Hair follicular keratinocyte (primary cell): ENCODE data around the gene TUBG2. TPM values are rescaled to one million over a fixed set of nuclear protein-coding genes. Genes with fewer than 3 reads are reported as not detected.

Experiments used
- total RNA-seq: library from RNA; depleted of rRNA; stranded (reverse); fragments of >200 nt; gene quantifications from 2 replicates; pipeline ENCODE4 v1.2.3, GENCODE V29; 2015

The TUBG2 gene
- total RNA-seq = 10.6 and 12.9 TPM in 2 replicates

DNA sequence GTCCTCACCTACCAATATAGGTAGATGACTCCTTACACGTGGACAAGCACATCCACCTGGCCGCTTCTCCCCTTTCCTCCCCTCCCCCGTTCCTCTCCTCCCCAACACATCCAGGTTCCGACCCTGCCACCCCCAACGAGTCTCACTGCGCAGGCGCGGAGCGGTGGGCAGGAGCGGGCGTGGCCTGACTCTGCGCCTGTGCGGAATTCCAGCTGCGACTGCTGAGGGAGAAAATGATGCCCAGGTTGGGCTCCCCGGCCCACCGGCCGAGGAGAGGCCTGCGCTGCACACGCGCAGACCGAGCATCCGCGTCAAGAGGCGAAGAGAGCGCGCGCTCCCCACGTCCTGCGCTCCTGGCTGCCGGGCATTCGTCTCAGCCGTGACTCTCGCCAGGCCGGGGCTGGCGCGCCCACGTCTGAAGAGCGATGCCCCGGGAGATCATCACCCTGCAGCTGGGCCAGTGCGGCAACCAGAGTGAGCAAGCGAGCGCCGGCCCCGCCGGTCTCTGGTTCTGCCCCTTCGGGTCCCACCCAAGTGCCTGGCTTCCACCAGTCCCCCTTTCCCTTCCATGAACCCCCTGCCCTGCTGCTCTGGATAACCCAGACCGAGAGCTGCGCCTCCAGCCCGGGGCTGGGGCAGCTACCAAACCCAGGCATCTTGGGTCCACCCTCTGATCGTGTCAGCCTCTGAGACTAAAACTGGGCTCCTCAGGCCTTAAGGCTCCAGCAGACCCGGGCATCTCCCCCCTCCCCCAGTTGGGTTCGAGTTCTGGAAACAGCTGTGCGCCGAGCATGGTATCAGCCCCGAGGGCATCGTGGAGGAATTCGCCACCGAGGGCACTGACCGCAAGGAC is at the start of gene TUBG2:
TSS of gene TUBG2 (plus strand) at position 206 of the 853 bp plus-strand sequence. CDS start at position 426, 220 bp downstream.

GRCh38 chr17:42676424-42677011 is 17.4 kb downstream of the TUBG2 start, which contains the start of gene PLEKHH3:
Gene PLEKHH3 (minus strand): TSS chr17:42676994. CDS start chr17:42676563, 431 bp downstream.

DNA sequence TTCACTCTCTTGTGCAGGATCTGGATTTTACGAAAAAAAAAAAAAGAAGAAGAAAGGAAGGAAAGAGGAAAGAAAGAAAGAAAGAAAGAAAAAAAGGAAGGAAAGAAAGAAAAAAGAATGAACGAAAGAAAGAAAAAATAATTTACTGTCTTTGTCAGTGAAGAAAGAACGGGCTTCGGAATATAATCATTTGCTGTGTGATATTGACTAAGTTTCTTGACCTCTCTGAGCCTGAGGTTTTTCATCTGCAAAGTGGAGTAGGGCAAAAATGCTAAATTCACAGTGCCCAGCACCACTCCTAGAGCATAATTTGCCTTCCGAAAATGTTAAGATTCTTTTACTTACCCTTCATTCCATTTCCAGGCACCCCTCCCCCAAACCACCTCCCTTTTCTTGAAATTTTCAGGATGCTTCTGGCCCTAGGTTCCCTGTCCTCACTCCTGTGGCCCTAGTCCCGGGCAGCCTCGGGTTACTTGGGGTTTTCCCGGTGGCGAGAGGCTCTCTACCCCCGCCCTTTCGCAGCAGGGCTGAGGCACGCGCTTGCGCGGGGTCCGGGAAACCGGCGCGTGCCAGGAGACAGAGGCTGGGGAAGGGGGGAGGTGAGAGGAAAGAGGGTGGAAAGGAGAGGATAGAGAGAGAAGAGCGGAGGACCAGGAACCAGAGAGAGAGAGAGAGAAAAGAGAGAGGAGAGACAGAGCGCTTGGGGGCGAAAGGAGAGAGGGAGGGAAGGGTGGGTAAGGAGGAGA is 23.1 kb downstream of the TUBG2 start, which contains the start of gene CNTNAP1:
TSS of gene CNTNAP1 (plus strand) at position 556 of the 746 bp plus-strand sequence. CDS start 299 bp downstream, outside the sequence.

Other genes starting within 250 kb of the TUBG2 start
- gene CAVIN1, start 236.0 kb upstream of the TUBG2 start, total RNA-seq = 272 and 304 TPM in 2 replicates
- gene ATP6V0A1, start 200.4 kb upstream of the TUBG2 start, total RNA-seq = 17.5 and 28.0 TPM in 2 replicates
- 28.3 and 35.3 TPM in 2 replicates for gene NAGLU, start 123.0 kb upstream of the TUBG2 start, total RNA-seq
- 9.4 and 11.0 TPM in 2 replicates for gene HSD17B1, start 106.4 kb upstream of the TUBG2 start, total RNA-seq
- gene COASY, start 97.1 kb upstream of the TUBG2 start, total RNA-seq = 41.6 and 48.9 TPM in 2 replicates
- gene MLX, start 92.2 kb upstream of the TUBG2 start, total RNA-seq = 32.3 and 39.7 TPM in 2 replicates
- 3.7 and 14.1 TPM in 2 replicates for gene PSMC3IP, start 81.6 kb upstream of the TUBG2 start, total RNA-seq
- gene RETREG3, start 49.9 kb upstream of the TUBG2 start, total RNA-seq = 42.8 and 63.2 TPM in 2 replicates
- 81.3 and 122 TPM in 2 replicates for gene TUBG1, start 49.6 kb upstream of the TUBG2 start, total RNA-seq
- gene PLEKHH3, start 17.7 kb downstream of the TUBG2 start, total RNA-seq = 24.2 and 29.9 TPM in 2 replicates
- 0.16 TPM in 1 of 2 replicates, not detected in the other for gene CCR10, start 22.6 kb downstream of the TUBG2 start, total RNA-seq
- 3.2 and 4.6 TPM in 2 replicates for gene CNTNAP1, start 23.2 kb downstream of the TUBG2 start, total RNA-seq
- 5.0 and 12.8 TPM in 2 replicates for gene EZH1, start 85.8 kb downstream of the TUBG2 start, total RNA-seq
- gene RAMP2, start 101.9 kb downstream of the TUBG2 start, total RNA-seq = 2.3 TPM in 1 of 2 replicates, not detected in the other
- 111 and 147 TPM in 2 replicates for gene VPS25, start 114.2 kb downstream of the TUBG2 start, total RNA-seq
- gene WNK4, start 121.3 kb downstream of the TUBG2 start, total RNA-seq = 2.1 and 6.2 TPM in 2 replicates
- gene COA3, start 139.4 kb downstream of the TUBG2 start, total RNA-seq = 57.3 and 83.3 TPM in 2 replicates
- gene CNTD1, start 139.6 kb downstream of the TUBG2 start, total RNA-seq = not detected in 2 replicates
- gene BECN1, start 165.0 kb downstream of the TUBG2 start, total RNA-seq = 77.5 and 93.3 TPM in 2 replicates
- 80.7 and 143 TPM in 2 replicates for gene PSME3, start 174.1 kb downstream of the TUBG2 start, total RNA-seq
- 0.55 and 0.84 TPM in 2 replicates for gene AOC2, start 185.3 kb downstream of the TUBG2 start, total RNA-seq
- gene AOC3, start 191.9 kb downstream of the TUBG2 start, total RNA-seq = 0.08 and 0.31 TPM in 2 replicates
- not detected in 2 replicates for gene G6PC1, start 241.5 kb downstream of the TUBG2 start, total RNA-seq